Measurements from ENCODE around the gene VSTM2B.

Gene VSTM2B

DNA sequence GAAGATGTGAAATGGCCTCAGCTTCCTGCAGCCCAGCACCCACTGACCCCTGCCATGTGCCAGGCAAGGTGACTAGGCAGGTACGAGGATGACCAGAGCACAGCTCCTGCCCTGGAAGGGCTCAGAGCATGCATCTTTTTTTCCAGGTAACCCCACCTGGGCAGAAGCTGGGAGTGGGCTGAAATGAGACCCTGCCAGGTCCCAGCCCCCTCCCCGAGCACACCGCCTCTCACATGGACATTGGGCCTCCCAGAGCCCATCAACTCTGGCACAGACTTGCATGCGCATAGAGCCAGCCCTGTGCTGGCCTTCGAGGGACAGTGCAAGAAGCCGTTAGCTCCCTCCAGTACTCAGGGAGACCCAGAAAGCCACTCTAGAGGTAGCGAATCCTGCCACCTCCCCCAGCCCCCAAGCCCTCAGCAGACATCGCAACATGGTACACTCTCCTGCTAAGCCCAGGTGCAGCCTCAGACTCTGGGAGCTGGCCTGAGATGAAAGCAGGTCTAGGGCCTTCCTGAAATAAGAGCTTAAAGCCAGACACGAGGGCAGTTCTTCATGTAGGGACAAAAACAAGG, 8.9 kb upstream of the VSTM2B start:
- DNase-seq, result no peak

- no peak for DNase-seq
These were observed 8.4 kb upstream of the VSTM2B start for GRCh38 chr19:29517412-29517811.

DNA sequence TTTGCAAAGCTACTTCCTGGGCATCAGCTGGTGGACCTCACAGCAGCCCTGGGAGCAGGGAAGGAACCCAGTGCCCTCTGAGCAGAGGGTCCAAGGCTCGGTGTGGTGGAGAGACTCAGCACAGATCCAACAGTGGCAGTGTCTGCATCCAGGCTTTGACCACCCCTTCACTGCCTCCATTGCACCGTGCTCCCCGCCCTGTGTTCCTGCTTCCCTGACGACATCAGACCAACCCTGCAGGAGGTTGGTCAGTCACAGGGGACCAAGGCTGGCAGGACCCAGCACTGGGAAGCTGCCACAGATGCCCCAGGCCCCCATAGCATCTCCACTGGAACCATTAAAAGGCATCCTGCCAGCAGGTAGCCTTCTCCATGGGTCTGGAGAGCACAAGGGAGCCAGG, 7.8 kb upstream of the VSTM2B start:
- no peak for DNase-seq

GRCh38 chr19:29519146-29519545, 6.6 kb upstream of the VSTM2B start:
- DNase-seq, result no peak

- no peak for DNase-seq
These were observed 5.9 kb upstream of the VSTM2B start for GRCh38 chr19:29519931-29520330.

GRCh38 chr19:29520390-29520789, 5.4 kb upstream of the VSTM2B start:
- DNase-seq, result no peak

DNA sequence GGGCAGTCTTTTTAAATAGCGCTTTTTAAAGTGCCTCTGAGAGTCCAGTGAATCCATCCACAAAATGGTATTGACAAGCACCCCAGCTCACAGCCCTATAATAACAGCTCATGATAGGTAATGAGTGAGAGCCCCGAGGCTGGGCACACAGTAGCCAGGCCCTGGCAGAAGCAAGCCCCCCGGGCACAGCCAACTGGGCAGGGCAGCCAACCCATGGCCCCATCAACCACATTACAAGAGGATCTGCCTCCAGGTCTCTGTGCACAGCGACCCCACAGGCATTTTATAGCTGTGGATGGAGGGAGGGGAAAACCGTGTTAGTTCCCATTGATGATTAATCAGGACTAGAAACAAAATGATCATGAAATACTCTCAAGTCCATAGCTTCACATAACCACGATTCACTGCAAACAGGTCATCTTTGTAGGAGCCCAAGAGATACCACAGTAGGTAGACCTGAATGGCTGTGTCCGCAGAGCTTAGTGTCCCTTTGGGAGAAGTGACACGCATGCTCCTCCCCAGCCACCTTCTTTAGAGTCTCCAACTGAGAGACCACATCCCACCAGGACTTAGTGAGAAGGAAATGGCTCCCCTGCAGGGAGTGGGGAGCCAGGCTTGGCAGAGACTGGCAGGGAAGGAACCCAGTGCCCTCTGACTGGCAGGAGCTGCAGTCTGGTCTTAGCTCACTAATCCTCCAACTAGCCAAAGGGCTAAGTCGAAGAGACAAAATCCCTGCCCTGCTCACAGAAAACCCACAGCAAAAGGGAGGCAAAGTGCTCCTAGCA, 4.3 kb upstream of the VSTM2B start:
- DNase-seq, result no peak

DNA sequence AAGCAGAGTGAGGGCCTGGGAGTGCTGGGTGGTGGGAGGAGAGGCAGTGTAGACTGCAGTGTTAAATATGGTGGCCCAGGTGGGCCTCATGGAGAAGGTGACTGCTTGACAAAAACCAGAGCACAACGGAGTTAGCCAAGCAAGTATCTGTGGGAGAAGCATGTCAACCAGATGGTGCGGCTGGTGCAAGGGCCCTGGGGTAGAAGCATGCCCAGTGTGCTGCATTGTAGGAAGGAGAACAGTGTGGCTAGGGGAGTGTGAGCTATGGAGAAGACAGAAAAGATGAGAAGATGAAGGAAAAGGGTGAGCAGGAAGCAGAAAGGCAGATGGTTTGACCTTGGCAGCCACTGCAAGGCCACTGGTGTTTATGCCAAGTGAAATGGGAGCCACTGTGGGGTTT, 2.2 kb upstream of the VSTM2B start:
- DNase-seq, result no peak

GRCh38 chr19:29524201-29524911, 1.4 kb upstream of the VSTM2B start:
- no peak for DNase-seq

DNA sequence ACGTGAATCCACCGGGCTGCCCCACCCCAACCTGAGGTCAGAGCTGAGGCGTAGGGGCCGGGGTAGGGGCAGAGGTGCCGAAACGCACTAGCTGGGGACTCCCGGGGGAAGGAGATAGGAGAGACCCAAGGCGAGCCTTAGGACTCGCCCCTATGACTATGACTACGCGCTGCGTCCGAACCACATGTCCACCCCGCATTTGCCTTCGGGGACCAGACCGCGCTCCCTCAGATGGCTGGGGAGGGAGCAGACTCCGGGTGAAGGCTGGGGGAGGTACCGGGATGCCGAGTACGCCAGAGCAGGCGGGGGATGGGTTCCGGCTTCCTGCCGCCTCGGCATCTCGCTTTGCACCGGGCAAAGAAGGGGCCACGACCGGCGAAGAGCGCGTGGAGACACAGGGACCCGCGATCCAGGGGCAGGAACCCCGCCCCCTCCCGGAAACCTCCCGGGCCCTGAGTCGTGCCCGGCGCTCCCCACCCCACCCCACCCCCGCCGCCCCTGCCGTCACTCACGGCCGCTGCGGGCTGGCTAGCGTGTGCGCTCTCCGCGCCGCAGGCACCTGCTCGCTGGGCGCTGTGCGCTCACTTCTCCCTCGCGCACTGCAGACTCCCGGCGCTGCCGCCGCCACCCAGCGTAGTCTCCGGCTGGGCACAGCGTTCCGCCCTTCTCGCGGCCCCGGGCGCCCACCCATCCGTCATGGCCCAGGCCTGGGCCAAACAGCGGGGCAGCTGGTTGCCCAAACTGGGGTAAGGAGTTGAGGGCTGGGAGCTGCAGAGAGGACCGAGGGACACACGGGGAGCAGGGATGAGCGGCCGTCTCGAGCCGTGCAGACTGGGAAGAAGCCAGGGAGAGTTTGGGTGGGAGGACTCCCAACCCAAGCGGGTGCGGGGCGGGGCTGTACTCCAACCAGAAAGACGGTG, 622 bp upstream of the VSTM2B start:
- no peak for DNase-seq

GRCh38 chr19:29526730-29527499, 1.1 kb downstream of the VSTM2B start:
- no peak for DNase-seq

GRCh38 chr19:29527500-29528328, 1.9 kb downstream of the VSTM2B start:
- DNase-seq, result no peak

GRCh38 chr19:29528350-29528945, 2.7 kb downstream of the VSTM2B start:
- DNase-seq, result peak; percentile 1 to 64

GRCh38 chr19:29528946-29529645, 3.3 kb downstream of the VSTM2B start:
- no peak for DNase-seq

GRCh38 chr19:29529646-29530539, 4.1 kb downstream of the VSTM2B start:
- DNase-seq, result no peak

DNA sequence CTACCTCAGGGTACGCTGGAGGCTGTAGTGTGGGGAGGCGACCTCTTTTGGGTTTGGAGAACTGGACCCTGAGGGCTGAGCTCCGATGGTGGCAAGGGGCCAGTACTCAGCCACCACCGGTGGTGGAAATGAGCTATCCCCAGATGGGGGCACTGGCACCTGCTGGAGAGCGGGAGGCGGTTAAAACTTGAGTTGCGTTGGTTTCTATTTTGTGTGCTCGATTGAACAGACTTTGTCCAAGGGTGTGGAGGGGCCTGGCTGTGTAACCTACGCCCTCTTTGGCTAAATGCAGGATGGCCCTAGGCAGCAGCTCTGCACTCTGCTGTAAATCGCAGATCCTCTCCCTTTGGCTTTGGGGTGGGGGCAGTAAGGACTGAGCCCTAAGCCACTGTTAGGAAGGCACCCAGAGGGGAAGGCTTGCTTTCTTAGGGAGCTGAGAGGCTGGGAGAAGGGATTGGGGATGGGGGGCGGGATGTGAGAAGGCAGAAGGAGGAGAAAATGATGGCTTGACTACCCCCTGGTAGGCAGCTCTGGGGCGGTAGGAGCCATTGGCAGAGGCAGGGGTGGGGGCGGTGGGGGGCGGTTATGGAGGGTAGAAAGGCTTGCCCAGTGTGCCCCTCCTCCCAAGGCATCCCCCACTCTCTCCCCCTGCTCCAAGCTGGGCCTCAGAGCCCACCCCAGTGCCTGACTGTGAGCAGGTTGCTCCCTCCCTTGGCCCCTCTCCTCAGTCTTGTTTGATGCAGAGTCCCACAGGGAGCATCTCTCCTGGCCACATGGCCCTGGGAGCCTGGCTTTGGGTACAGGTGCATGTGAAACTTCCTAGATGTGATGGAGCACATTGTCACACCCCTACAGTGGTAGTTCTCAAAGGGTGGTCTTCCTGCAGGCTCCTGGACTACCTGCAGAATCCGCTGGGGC, 5.0 kb downstream of the VSTM2B start:
- DNase-seq, result no peak

DNA sequence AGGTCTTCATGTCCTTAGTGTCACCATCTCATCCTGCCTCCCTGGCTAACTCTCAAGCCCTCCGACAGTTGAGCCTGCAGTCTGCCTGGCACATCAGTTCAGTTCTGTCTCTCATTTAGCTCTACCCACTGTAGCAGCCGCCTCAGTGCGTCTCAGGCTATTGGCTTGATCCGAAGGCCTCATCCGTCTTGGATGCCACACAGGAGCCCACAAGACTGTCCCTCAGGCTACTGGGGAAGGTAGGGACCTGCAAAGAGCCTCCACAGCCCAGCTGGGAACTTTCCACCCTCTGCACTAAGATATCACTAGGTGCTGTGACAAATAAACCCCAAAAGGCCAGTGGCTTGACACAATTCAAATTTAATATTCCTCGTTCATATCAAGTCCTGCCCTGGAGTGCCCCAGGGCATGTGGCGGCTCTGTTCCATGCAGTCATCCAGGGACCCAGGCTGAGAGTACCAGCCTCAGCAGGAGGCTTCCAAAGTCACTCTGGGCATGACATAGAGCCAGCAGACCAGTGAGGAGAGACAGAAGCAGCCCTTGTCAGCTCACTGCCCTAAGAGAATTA, 5.7 kb downstream of the VSTM2B start:
- DNase-seq, result no peak

DNA sequence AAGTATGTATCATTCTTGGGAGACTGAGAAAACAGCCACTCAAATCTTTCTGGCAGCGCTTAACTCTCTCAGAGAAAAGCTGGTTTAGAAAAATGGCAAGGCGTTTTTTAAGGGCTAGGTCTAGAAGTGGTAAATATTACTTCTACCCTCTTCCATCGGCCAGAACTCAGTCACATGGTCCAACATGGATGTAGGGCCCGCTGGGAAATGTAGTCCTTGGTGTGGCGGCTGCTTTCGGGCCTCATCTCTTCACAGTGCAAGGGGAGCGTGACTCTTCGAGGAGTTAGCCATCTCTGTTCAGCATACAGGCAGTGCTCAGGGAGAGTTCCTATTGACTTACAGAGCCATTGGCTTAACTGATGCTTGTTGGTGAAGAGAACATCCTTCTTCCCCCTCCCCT, 6.3 kb downstream of the VSTM2B start:
- no peak for DNase-seq

Measured in NCI-H446 (cell line).